ENCODE data around the gene SERGEF. TPM values are rescaled to one million over a fixed set of nuclear protein-coding genes. Genes with fewer than 3 reads are reported as not detected.

SERGEF gene
- total and polyA plus RNA-seq, 2 of the 13 experiments (the other 11 are each of a cell fraction or from before 2014, with no cell fraction given) = 54.5 to 114 TPM

- TF ChIP-seq HNF4G (IDR thresholded peaks at IDR 0.05; ENCODE audit: borderline replicate concordance, low read depth, low read length) = peak; percentile 69
- no peak for TF ChIP-seq HNF4G (CRISPR knock-in tag; IDR thresholded peaks at IDR 0.05; ENCODE audit: borderline replicate concordance, low read depth)
- no peak for TF ChIP-seq ZFP36 (IDR thresholded peaks at IDR 0.05; ENCODE audit: borderline replicate concordance, low read depth, low read length, partially characterized antibody)
- peak; percentile 33; the same call in 1 of the 2 replicates for TF ChIP-seq ZBTB34 (CRISPR knock-in tag; IDR thresholded peaks at IDR 0.05)
- no peak for TF ChIP-seq ZBTB3 (CRISPR knock-in tag; IDR thresholded peaks at IDR 0.05; ENCODE audit: borderline replicate concordance, low read depth)
- TF ChIP-seq TRIM22 (IDR thresholded peaks at IDR 0.05) = no peak
- TF ChIP-seq AHDC1 (CRISPR knock-in tag; IDR thresholded peaks at IDR 0.05; ENCODE audit: borderline replicate concordance) = peak; percentile 33; the same call in 1 of the 2 replicates
- peak; percentile 83 for TF ChIP-seq ZNF644 (CRISPR knock-in tag; IDR thresholded peaks at IDR 0.05; ENCODE audit: low read depth)
- TF ChIP-seq SNAPC2 (CRISPR knock-in tag; IDR thresholded peaks at IDR 0.05) = no peak
- peak; percentile 27; the same call in 1 of the 2 replicates for TF ChIP-seq REPIN1 (CRISPR knock-in tag; IDR thresholded peaks at IDR 0.05; ENCODE audit: borderline replicate concordance, low read depth)
- peak; percentile 74 for TF ChIP-seq ARID5B (CRISPR knock-in tag; IDR thresholded peaks at IDR 0.05)
- TF ChIP-seq ZEB1 (IDR thresholded peaks at IDR 0.05; ENCODE audit: insufficient replicate concordance, low read depth) = no peak
- TF ChIP-seq GATAD2A (CRISPR knock-in tag; IDR thresholded peaks at IDR 0.05) = peak; percentile 77
- peak; percentile 51; the same call in 1 of the 2 replicates for TF ChIP-seq MED1 (CRISPR knock-in tag; IDR thresholded peaks at IDR 0.05)
- 0 out of 2 replicates have a peak, but pooled peaks have one; percentile 20 for TF ChIP-seq HDAC2 (CRISPR knock-in tag; IDR thresholded peaks at IDR 0.05)
- TF ChIP-seq GTF3A (CRISPR knock-in tag; conservative IDR thresholded peaks at IDR 0.05) = 0 out of 2 replicates have a peak, but pooled peaks have one; percentile 69
- peak; percentile 68 for TF ChIP-seq NR2F6 (IDR thresholded peaks at IDR 0.05)
- TF ChIP-seq NR2F6 (CRISPR knock-in tag; IDR thresholded peaks at IDR 0.05) = 0 out of 2 replicates have a peak, but pooled peaks have one; percentile 49
These were observed 26.1 kb downstream of the SERGEF start (continued) for GRCh38 chr11:17986711-17987220.
